NCI-H146 treated with DMSO at 0.1 percent for 48 hours (cell line): ENCODE measurements around the gene CFDP1.

Experiments
- DNase-seq: peaks from one replicate; lab custom pipeline; 2025; ENCODE audit not compliant: unreplicated experiment; lab: John Stamatoyannopoulos, UW

The CFDP1 gene

GRCh38 chr16:75432828-75433731 lies at the start of gene CFDP1:
TSS of gene CFDP1 (minus strand) at chr16:75433503. CDS start at chr16:75433352, 151 bp downstream.
- peak; percentile 77 for DNase-seq

- no peak for DNase-seq
Measured at GRCh38 chr16:75482434-75483205, 49.3 kb upstream of the CFDP1 start.

GRCh38 chr16:75481475-75481874 lies 48.2 kb upstream of the CFDP1 start:
- no peak for DNase-seq

- no peak for DNase-seq
Measured at GRCh38 chr16:75479421-75479990, 46.2 kb upstream of the CFDP1 start.

GRCh38 chr16:75478480-75479345 lies 45.4 kb upstream of the CFDP1 start:
- DNase-seq = no peak

- no peak for DNase-seq
Measured at GRCh38 chr16:75477680-75478473, 44.6 kb upstream of the CFDP1 start.

- DNase-seq = no peak
Measured at GRCh38 chr16:75476817-75477216, 43.5 kb upstream of the CFDP1 start.

- no peak for DNase-seq
Measured at GRCh38 chr16:75475420-75475847, 42.1 kb upstream of the CFDP1 start.

GRCh38 chr16:75472908-75473877 lies 39.9 kb upstream of the CFDP1 start:
- no peak for DNase-seq

GRCh38 chr16:75471723-75472633 lies 38.7 kb upstream of the CFDP1 start:
- DNase-seq = peak; percentile 9

- no peak for DNase-seq
Measured at GRCh38 chr16:75466760-75467159, 33.5 kb upstream of the CFDP1 start.

- DNase-seq = peak; percentile 83
Measured at GRCh38 chr16:75464122-75464918, 31.0 kb upstream of the CFDP1 start, which contains the start of gene TMEM170A. TSS of gene TMEM170A (minus strand) at chr16:75464689. CDS start at chr16:75464600, 89 bp downstream.

GRCh38 chr16:75463389-75464121 lies 30.3 kb upstream of the CFDP1 start:
- DNase-seq = peak; percentile 9

GRCh38 chr16:75462806-75463205 lies 29.5 kb upstream of the CFDP1 start:
- DNase-seq = no peak

- no peak for DNase-seq
Measured at GRCh38 chr16:75461575-75461974, 28.3 kb upstream of the CFDP1 start.

- no peak for DNase-seq
Measured at GRCh38 chr16:75460446-75460845, 27.1 kb upstream of the CFDP1 start.
